HG03378 (cell line): ENCODE results near the gene CAMTA1.

ENCODE experiments used
- ATAC-seq: cut with Tn5 transposase; IDR thresholded peaks from one replicate; pipeline ENCODE4 v1.9.1; 2021; ENCODE audit warnings: mild to moderate bottlenecking, moderate library complexity; ENCODE audit not compliant: unreplicated experiment

The CAMTA1 gene

DNA sequence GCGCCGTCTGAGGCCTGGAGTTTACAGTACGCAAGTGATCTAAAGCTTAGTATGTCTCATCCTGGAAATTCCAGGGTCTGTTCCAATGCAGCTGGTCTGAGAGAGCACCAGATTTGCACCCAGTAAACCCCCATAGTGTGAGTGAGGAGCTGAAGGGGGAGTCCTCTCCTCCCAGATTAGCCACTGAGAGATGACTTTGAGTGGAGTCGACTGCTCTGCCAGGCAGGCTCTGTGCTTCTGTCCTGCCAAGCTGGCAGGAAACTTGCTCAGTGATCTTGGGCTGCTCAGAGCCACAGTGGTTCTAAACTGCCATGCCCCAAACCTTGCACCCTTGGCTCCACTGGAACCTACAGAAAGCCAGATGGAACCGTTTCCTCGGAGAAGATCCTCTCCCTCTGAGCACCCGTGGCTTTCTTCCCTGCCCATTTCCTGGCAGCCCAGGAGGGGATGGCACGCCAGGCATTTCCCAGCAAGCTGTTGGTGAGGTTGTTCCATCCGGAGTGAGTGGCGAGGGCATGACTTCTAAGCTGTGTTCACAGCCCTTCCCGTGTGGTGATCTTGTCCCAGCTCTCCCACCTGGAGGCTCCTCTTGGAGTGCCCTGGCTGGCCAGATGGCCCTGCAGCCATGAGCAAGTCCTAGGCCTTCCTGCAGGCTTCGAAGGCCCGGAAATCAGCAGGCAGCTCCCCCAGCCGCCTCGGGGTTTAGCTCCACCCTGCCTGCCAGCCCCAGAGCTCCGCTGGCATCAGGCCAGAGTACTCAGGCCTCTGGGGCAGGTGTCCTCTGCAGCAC is 859.9 kb downstream of the CAMTA1 start:
- ATAC-seq, result no peak

DNA sequence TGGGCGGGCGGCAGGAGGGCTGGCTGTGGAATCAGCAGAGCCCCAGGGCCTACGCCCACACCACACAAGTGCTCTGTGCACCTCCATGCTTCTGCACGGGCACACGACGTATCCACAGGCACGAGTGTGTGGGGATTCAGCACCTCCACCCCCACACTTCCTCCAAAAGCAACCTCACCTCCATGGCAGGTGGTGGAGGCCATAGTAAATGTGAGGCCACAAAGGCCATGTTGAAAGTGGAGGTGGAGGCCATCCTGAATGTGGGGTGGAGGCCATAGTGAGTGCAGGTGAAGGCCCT is 860.4 kb downstream of the CAMTA1 start:
- no peak for ATAC-seq

DNA sequence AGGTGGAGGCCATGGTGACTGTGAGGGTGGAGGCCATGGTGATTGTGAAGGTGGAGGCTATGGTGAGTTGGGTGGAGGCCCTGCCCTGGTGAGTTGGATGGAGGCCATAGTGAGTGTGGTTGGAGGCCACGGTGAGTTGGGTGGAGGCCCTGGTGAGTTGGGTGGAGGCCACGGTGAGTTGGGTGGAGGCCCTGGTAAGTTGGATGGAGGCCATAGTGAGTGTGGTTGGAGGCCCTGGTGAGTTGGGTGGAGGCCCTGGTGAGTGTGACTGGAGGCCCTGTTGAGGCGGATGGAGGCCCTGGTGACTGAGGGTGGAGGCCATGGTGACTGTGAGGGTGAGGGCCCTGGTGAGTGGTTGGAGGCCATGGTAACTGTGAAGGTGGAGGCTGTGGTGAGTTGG is 860.9 kb downstream of the CAMTA1 start:
- ATAC-seq, result no peak

DNA sequence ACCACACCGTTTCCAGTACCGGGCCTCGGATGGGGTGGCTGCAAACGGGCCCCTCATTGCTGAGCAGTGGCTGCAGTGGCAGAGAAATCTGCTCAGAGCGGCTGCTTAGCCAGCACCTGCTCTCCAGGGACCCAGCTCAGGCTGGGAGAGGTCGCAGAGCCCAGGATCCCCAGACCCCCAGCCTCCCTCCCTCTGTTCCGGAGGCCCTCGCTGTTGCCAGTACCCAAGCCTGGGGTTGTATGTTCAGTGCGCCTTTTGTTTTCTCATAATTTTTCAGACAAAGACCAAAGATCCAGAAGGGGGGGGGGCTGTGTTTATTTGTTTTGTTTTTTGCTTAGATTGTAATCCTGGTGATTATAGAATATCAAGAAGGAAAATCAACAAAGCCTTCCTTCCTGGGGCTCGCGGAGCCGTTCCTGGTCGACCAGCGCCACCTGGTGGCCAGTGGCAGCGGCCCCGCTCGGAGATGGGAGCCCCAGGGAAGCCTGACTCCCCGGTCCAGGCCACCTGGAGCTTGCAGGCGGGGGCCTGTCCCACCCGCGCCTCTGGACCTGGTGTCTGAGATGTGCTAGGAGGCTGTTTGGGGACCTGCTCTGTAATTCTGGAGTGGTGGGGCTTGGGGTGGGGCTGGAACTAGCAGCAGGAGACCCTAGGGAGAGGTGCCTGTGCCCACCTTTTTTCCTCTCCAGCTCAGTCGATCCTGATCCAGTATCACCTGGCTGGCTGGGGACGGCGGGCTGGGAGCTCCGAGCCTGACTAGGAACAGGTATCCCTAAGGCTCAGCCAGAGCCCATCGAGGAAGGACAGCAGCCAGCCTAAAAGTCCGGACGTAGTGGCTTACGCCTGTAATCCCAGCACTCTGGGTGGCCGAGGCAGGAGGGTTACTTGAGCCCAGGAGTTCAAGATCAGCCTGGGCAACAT is 862.0 kb downstream of the CAMTA1 start:
- ATAC-seq, result no peak

DNA sequence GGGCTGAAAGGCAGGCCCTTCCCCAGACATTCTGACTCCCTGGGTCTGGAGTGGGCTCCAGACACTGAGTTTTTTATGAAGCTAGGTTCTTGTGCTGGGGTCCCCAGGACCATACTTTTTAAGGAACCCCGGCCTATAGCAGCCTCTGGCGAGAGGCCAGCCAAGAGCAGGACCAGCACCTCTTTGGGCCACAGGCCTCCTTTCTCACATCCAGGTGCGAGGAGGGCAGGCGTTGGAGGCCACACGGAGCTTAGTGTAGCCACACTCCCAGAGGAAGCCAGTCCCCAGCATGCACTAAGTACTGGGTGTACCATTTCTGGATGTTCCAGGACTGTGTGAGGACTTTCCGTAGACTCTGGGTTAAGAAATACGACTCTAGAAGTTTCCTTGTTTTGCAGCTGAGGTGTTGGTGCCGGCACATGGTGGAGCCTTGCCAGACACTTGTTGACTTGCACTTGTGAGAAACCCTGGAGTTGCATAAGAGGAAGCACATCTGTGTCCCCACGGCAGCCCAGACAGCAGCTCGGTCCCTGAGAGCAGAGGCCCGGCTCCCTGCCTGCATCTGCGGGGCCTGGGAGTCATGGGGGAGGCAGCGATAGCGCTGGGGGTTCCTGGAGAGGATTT is 863.6 kb downstream of the CAMTA1 start:
- no peak for ATAC-seq

DNA sequence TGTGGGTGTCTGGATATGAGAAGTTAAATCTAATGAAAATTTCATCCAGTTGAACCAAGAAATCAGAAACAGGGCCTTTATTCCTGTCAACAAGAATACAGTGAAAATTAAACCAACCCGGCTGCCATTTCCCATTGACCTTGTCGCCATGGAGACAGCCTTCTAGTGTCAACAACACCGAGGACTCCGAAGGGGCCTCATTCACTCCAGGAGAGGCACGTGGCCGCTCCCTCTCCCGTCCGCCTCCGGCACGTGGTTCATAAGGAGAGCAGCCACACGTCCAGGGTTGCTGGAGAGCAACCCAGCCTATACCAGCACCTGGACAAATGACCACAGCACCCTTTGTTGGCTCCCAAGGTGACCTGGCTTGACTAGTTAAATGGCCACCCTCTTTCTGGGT is 865.5 kb downstream of the CAMTA1 start:
- ATAC-seq, result no peak

DNA sequence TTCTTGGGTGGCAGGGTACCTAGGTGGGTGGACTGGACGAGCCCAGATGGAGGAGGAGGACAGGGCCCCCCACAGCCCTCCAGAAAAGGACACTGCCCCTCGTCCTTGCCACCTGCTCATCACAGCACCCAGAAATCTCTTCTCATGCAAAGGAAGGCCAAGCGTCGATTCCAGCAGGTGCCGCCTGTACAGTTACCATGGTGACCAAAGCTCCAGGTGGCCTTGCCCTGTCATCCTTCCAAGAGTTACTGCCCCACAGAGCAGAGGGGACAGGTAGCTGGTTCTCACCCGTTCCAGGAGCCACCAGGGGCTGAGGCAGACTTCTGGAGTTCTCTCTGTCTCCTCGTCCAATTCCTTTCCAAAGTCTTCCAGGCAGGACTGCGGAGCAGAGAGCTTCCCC is 865.9 kb downstream of the CAMTA1 start:
- ATAC-seq, result no peak

DNA sequence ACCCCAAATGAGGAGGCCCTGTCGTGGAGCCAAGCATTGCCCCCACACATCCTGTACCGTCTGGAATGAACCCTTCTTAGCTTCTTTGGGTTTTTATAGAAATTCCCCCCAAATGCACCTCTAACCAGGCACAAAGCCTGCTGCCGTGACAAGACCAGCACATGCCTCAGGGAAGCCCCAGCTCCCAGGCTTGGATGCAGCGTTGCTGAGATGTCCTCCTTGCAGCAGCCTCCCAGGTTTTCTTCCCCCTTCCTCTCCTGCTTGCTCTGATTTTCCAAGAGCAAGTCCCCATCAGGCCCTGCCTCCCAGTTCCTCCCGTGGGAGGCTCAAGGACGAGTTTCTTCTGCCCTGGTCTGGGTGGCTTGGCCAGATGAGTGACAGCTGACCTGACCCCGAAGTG is 866.8 kb downstream of the CAMTA1 start:
- no peak for ATAC-seq

DNA sequence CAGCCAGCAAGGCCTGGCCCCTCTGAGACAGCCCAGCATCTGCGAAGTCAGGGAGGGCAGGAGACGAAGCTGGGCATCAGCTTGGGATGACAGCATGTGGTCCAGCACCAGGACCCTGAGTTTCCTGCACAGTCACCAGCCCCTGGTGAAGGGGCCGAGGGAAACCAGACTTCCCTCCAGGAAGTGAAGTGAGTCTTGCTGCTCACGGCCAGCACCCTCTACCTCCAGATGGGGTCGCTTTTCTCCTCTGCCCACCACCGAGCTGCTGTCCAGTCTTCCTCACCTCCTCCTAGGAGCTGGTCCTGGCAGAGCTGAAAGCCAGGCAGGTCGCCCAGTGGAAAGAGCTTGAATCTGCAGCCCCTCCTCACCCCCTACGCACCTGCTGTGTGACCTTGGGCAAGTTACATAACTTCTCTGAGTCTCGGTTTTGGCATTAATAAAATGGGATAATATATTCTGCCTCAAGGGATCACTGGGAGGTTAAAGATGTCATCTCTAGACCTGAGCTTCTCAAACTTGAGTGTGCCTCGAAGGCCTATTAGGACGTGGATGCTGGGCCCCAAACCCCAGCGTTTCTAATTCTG is 867.4 kb downstream of the CAMTA1 start:
- no peak for ATAC-seq

DNA sequence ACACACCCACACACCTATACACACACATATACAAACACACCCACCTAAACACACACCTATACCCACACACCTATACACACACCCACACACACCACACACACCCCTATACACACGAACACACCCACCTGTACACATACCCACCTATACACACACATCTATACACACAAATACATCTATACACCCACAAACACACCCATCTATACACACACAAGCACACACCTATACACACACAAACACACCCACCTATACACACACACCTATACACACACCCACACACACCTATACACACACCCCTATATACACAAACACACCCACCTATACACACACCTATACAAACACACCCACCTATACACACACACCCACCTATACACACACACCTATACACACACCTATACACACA is 869.5 kb downstream of the CAMTA1 start:
- no peak for ATAC-seq

DNA sequence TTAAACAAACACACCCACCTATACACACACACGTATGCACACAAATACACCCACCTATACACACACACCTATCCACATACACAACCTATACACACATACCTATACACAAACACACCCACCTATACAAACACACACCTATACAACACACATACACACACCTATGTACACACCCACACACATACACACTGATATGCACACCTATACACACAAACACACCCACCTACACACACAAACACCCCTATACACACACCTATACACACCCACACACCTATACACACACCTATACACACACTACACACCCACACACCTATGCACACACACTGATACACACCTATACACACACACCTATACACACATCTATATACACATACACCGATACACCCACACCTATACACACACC is 870.1 kb downstream of the CAMTA1 start:
- ATAC-seq, result no peak

DNA sequence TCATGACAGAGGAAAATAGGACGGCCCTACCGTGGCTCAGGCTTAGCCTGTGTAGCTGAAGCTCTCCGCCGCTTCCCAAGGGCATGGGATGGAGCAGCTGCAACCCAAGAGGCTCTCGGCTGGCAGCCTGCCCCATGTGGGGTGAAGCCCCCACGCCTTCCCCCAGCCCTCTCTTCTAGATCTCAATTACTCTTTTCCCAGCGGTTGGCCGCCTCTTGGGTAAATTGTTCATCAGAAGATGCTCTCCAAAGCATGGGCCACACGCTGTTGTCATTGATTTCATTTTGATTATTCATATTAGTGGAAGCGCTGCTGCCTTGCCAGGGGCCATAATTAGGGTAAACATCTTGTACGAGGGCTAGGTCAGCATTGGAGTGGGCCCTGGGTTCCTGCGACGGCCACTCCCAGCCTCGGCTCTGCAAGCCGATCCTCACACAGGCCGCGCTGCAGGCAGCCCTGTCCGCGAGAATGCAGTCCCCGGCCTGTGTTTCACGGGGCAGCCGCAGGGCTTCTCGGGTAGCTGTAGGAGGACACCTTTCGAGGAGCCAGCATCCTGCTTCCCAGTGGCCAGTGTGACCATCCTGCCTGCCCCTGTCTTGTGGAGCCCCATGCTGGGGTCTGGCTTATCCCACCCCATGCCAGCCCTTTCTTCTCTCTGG is 871.4 kb downstream of the CAMTA1 start:
- ATAC-seq, result no peak

DNA sequence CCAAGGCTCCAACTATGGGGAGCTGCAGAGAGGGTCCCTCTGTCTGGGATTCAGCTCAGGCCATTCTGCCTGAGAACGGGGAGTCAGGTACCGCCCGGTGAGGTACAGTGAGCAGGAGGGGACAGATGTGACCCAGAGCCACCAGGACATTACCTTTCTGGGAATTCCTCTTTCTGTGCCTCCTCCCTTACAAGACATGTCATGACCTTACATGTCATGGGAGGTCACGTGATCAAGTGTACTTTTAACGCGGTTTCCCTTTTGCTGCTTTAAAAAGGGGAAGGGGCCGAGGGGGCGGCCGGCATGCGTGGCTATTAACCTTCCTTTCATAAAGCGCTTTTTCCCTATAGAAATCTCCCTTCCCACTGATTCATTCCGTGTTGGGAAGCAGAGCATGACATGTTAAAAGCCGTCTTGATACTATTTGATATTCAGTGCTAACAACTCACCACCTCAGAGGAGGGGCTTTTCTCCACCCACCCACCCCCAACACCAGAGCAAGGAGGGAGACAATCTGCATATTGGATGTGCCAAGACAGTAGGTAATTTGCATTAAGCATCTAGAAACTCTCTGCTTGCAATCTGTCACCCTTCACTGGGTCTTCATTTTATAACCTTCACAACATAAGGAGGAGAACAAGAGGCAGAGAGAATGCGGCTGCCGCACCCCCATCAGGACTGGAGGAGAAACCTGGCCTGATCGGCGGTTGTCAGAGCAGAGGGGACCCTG is 872.2 kb downstream of the CAMTA1 start:
- ATAC-seq, result no peak

DNA sequence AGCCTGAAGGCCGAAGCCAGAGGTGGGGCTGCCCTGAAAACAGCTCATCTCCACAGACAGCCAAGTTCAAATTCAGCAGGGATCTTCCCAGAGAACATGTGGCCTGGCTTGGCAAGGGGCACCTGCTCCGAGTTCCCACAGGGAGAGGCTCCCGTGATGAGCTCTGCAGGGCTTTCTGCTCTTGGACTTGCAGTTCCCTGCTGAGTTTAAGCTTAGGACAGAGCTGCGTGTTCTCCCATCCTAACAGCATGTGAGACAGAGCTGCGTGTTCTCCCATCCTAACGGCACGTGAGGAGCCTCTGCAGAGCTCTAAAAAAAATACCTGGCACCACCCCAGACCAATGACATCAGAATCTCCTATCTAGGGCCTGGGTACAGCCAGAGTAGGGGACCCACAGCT is 872.8 kb downstream of the CAMTA1 start:
- ATAC-seq, result no peak

DNA sequence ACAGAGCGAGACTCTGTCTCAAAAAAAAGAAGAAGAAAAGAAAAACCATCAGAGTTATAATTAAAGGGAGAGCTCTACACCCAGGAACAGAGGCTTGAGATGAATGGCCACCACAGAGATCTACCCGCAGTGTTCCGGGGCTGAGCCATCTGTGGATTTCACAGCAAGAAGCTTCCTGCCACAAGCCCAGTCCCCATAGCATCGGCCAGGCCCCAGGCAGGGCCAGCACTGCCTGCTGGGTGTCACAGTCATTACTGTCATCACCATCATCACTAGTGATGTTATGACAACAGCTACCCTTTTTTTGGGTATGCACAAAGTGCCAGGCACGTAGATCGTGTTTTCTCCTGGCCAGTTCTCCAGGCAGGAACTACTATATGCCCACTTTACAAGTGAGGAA is 874.3 kb downstream of the CAMTA1 start:
- no peak for ATAC-seq

DNA sequence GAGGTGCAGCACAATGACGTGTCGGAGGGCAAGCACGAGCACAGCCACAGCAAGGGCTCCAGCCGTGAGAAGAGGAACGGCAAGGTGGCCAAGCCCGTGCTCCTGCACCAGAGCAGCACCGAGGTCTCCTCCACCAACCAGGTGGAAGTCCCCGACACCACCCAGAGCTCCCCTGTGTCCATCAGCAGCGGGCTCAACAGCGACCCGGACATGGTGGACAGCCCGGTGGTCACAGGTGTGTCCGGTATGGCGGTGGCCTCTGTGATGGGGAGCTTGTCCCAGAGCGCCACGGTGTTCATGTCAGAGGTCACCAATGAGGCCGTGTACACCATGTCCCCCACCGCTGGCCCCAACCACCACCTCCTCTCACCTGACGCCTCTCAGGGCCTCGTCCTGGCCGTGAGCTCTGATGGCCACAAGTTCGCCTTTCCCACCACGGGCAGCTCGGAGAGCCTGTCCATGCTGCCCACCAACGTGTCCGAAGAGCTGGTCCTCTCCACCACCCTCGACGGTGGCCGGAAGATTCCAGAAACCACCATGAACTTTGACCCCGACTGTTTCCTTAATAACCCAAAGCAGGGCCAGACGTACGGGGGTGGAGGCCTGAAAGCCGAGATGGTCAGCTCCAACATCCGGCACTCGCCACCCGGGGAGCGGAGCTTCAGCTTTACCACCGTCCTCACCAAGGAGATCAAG is 878.3 kb downstream of the CAMTA1 start:
- no peak for ATAC-seq

DNA sequence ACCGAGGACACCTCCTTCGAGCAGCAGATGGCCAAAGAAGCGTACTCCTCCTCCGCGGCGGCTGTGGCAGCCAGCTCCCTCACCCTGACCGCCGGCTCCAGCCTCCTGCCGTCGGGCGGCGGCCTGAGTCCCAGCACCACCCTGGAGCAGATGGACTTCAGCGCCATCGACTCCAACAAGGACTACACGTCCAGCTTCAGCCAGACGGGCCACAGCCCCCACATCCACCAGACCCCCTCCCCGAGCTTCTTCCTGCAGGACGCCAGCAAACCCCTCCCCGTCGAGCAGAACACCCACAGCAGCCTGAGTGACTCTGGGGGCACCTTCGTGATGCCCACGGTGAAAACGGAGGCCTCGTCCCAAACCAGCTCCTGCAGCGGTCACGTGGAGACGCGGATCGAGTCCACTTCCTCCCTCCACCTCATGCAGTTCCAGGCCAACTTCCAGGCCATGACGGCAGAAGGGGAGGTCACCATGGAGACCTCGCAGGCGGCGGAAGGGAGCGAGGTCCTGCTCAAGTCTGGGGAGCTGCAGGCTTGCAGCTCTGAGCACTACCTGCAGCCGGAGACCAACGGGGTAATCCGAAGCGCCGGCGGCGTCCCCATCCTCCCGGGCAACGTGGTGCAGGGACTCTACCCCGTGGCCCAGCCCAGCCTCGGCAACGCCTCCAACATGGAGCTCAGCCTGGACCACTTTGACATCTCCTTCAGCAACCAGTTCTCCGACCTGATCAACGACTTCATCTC is 879.1 kb downstream of the CAMTA1 start:
- ATAC-seq, result no peak

DNA sequence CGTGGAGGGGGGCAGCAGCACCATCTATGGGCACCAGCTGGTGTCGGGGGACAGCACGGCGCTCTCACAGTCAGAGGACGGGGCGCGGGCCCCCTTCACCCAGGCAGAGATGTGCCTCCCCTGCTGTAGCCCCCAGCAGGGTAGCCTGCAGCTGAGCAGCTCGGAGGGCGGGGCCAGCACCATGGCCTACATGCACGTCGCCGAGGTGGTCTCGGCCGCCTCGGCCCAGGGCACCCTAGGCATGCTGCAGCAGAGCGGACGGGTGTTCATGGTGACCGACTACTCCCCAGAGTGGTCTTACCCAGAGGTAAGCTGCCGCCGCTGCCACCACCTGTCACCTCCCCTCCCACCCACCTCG is 879.6 kb downstream of the CAMTA1 start:
- ATAC-seq, result no peak

DNA sequence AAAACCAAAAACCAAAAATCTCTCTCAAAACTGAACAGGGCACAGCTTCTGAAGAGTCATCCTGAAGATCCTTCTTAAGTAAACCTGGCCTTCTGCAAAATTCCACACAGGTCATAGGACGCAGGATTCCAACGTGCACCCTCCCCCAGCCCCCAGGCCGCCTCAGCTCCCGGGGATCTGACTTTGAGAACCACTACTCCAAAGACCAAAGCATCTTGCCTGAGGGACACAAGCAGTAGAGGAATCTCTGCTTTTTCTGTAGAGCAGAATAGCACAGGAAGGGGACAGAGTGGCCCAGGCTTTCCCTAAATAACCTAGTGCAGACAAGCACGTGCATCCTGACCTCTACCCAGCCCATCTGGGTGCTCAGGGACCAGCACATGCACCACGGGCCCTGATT is 881.0 kb downstream of the CAMTA1 start:
- no peak for ATAC-seq
